ENCODE measurements around the gene RAD51.

- TF ChIP-seq CTCF (IDR thresholded peaks at IDR 0.05; ENCODE audit: poor library complexity): no peak
- TF ChIP-seq EZH2phosphoT487 (IDR thresholded peaks at IDR 0.05; ENCODE audit: low read depth, severe bottlenecking, unreplicated experiment): no peak
- no peak for TF ChIP-seq EZH2 (IDR thresholded peaks at IDR 0.05; ENCODE audit: borderline replicate concordance)
These were observed 81.0 kb downstream of the RAD51 start for GRCh38 chr15:40775740-40776536.
